Hepatocyte (in vitro differentiated cells): ENCODE results near the gene PPP3R1. TPM values are rescaled to one million over a fixed set of nuclear protein-coding genes. Genes with fewer than 3 reads are reported as not detected.

ENCODE experiments used
- DNase-seq: peaks from one replicate; pipeline ENCODE4 v3.0.0-alpha.2; 2016; ENCODE audit warnings: low spot score
- H2AFZ ChIP-seq: fragments of 200-600 bp; sonication (generic); 2 replicates; pipeline ENCODE4 v1.6.0; 2016; ENCODE audit warnings: antibody characterized with exemption, mild to moderate bottlenecking
- H3K27ac ChIP-seq: fragments of 200-600 bp; sonication (generic); 2 replicates; pipeline ENCODE4 v1.5.1; 2016; ENCODE audit warnings: mild to moderate bottlenecking
- H3K27me3 ChIP-seq: fragments of 200-600 bp; sonication (generic); 2 replicates; pipeline ENCODE4 v1.6.1; 2016
- H3K36me3 ChIP-seq: fragments of 200-600 bp; sonication (generic); replicated peaks from 2 replicates; pipeline ENCODE4 v1.5.1; 2016; ENCODE audit warnings: low read depth; ENCODE audit not compliant: insufficient read depth
- H3K4me1 ChIP-seq: fragments of 200-600 bp; sonication (generic); 2 replicates; pipeline ENCODE4 v1.5.1; 2016; ENCODE audit warnings: mild to moderate bottlenecking, moderate library complexity; ENCODE audit not compliant: insufficient read depth
- H3K4me2 ChIP-seq: fragments of 200-600 bp; sonication (generic); 2 replicates; pipeline ENCODE4 v1.6.0; 2016
- H3K4me3 ChIP-seq: fragments of 200-600 bp; sonication (generic); 2 replicates; pipeline ENCODE4 v1.5.1; 2016; ENCODE audit warnings: mild to moderate bottlenecking
- H3K79me2 ChIP-seq: fragments of 200-600 bp; sonication (generic); 2 replicates; pipeline ENCODE4 v1.6.0; 2017; ENCODE audit warnings: mild to moderate bottlenecking
- H3K9me2 ChIP-seq: fragments of 200-600 bp; sonication (generic); replicated peaks from 2 replicates; pipeline ENCODE4 v1.6.0; 2017; ENCODE audit warnings: mild to moderate bottlenecking; ENCODE audit not compliant: insufficient read depth
- H3K9me3 ChIP-seq: fragments of 200-600 bp; sonication (generic); 2 replicates; pipeline ENCODE4 v1.5.1; 2016; ENCODE audit warnings: low read depth, mild to moderate bottlenecking
- H4K20me1 ChIP-seq: fragments of 200-600 bp; sonication (generic); 2 replicates; pipeline ENCODE4 v1.6.0; 2016; ENCODE audit warnings: mild to moderate bottlenecking; ENCODE audit not compliant: insufficient read depth, poor library complexity, severe bottlenecking
- CTCF ChIP-seq: fragments of 200-600 bp; sonication (generic); IDR thresholded peaks from 2 replicates; pipeline ENCODE4 v1.5.1; 2016; ENCODE audit warnings: antibody characterized with exemption, mild to moderate bottlenecking; ENCODE audit not compliant: poor library complexity
- EZH2 ChIP-seq: fragments of 200-600 bp; sonication (generic); IDR thresholded peaks from 2 replicates; pipeline ENCODE4 v1.6.1; 2016; ENCODE audit warnings: antibody characterized with exemption, mild to moderate bottlenecking, borderline replicate concordance
- EZH2phosphoT487 ChIP-seq: fragments of 200-600 bp; sonication (generic); IDR thresholded peaks from one replicate; pipeline ENCODE4 v1.6.1; 2018; ENCODE audit warnings: antibody characterized with exemption, mild to moderate bottlenecking, low read depth, moderate library complexity; ENCODE audit not compliant: unreplicated experiment, severe bottlenecking
- WGBS: methylation state at CpG from one replicate; pipeline ENCODE4 v1.1.6; 2016; ENCODE audit warnings: low lambda C conversion rate; ENCODE audit errors: missing lambda C conversion rate; 5-methylcytosine and 5-hydroxymethylcytosine counted together
- polyA plus RNA-seq: library from polyadenylated mRNA; unstranded; fragments of >200 nt; fragmentation: Nextera tagmentation; extraction: Ambion mirVana; gene quantifications from 2 replicates; pipeline ENCODE4 v1.2.1, GENCODE V29; 2016
- total RNA-seq: library from RNA; depleted of rRNA; stranded (reverse); fragments of >200 nt; gene quantifications from 2 replicates; pipeline ENCODE4 v1.2.3, GENCODE V29; 2014

Gene PPP3R1
- total and polyA plus RNA-seq, 2 experiments from 2014 or later: 5.1 to 46.5 TPM

- Histone ChIP-seq H3K4me2 (no peak overlapping the region), H3K27me3 (no peaks in the 10 kb centered on the region), H3K36me3 (no peaks in the 10 kb centered on the region), H3K9me2 (no peaks in the 10 kb centered on the region), H3K27ac (no peak overlapping the region), H3K4me1 (no peaks in the 10 kb centered on the region), H2AFZ (no peak overlapping the region), H4K20me1 (no peaks in the 10 kb centered on the region), H3K4me3 (no peak overlapping the region), H3K9me3 (no peaks in the 10 kb centered on the region), H3K79me2 (no peaks in the 10 kb centered on the region)
- TF ChIP-seq EZH2 (no peak), EZH2phosphoT487 (no peak), CTCF (no peak)
- whole genome bisulfite sequencing: 70% methylated on average over 3 of the region's 3 CpGs
- peak; percentile 17 for DNase-seq
Measured at GRCh38 chr2:68284896-68285295, 32.6 kb upstream of the PPP3R1 start.

- DNase-seq: no peak
- TF ChIP-seq EZH2: no peak
- TF ChIP-seq EZH2phosphoT487: no peak
- no peak for TF ChIP-seq CTCF
- no peak overlapping the region for H2AFZ ChIP-seq
- WGBS: 100% methylated on average over 1 of the region's 1 CpG
- H3K4me3 ChIP-seq: no peak overlapping the region
- no peaks in the 10 kb centered on the region for H3K36me3 ChIP-seq
- no peaks in the 10 kb centered on the region for H3K9me3 ChIP-seq
- no peaks in the 10 kb centered on the region for H3K9me2 ChIP-seq
- no peak overlapping the region for H3K27ac ChIP-seq
- H3K79me2 ChIP-seq: no peaks in the 10 kb centered on the region
- no peak overlapping the region for H3K4me2 ChIP-seq
- H4K20me1 ChIP-seq: no peaks in the 10 kb centered on the region
- no peaks in the 10 kb centered on the region for H3K4me1 ChIP-seq
- peaks cover 2% of the 10 kb centered on the region for H3K27me3 ChIP-seq
Measured at GRCh38 chr2:68283419-68283812, 31.1 kb upstream of the PPP3R1 start.

GRCh38 chr2:68282811-68283418 lies 30.6 kb upstream of the PPP3R1 start:
- no peak overlapping the region for H3K4me2 ChIP-seq
- no peak overlapping the region for H3K4me3 ChIP-seq
- H3K27me3 ChIP-seq: peaks cover 4% of the 10 kb centered on the region
- no peaks in the 10 kb centered on the region for H3K36me3 ChIP-seq
- no peaks in the 10 kb centered on the region for H3K9me2 ChIP-seq
- H4K20me1 ChIP-seq: no peaks in the 10 kb centered on the region
- no peak for TF ChIP-seq EZH2
- TF ChIP-seq EZH2phosphoT487: no peak
- peak; percentile 82 for TF ChIP-seq CTCF
- DNase-seq: peak; percentile 54
- no peaks in the 10 kb centered on the region for H3K79me2 ChIP-seq
- no peak overlapping the region for H3K27ac ChIP-seq
- 41% methylated on average over 5 of the region's 5 CpGs for WGBS
- H3K4me1 ChIP-seq: no peaks in the 10 kb centered on the region
- no peaks in the 10 kb centered on the region for H3K9me3 ChIP-seq
- H2AFZ ChIP-seq: no peak overlapping the region

GRCh38 chr2:68280796-68281195 lies 28.5 kb upstream of the PPP3R1 start:
- 89% methylated on average over 1 of the region's 1 CpG for WGBS
- H3K79me2 ChIP-seq: no peaks in the 10 kb centered on the region
- no peak overlapping the region for H3K27ac ChIP-seq
- H3K4me2 ChIP-seq: no peak overlapping the region
- no peaks in the 10 kb centered on the region for H3K4me1 ChIP-seq
- no peak overlapping the region for H3K4me3 ChIP-seq
- H2AFZ ChIP-seq: no peak overlapping the region
- TF ChIP-seq EZH2phosphoT487: no peak
- TF ChIP-seq CTCF: no peak
- TF ChIP-seq EZH2: no peak
- no peaks in the 10 kb centered on the region for H3K36me3 ChIP-seq
- H4K20me1 ChIP-seq: no peaks in the 10 kb centered on the region
- H3K9me3 ChIP-seq: no peaks in the 10 kb centered on the region
- H3K9me2 ChIP-seq: no peaks in the 10 kb centered on the region
- no peak for DNase-seq
- H3K27me3 ChIP-seq: peaks cover 13% of the 10 kb centered on the region
